Ovary (tissue), 9 donors: Measurements from ENCODE around the gene UQCRHL. TPM values are rescaled to one million over a fixed set of nuclear protein-coding genes. Genes with fewer than 3 reads are reported as not detected.
A peak's percentile ranks its signal among the peaks of the same experiment; 100 is the strongest.
"Not testable (repeated sequence)": the region's sequence is repeated elsewhere in the genome, so short reads cannot be mapped to it uniquely, and the experiment has no call there.

ENCODE experiments used
- DNase-seq, 5 donors: peaks; one replicate each; pipeline ENCODE4 v3.0.0-alpha.2; 2019 to 2020
- H3K27ac ChIP-seq, 2 donors: fragments of 200-600 bp; one replicate each; pipeline versions ENCODE4 v1.5.1 to v1.8.0; 2019 to 2022
- H3K27me3 ChIP-seq: fragments of 200-600 bp; one replicate; pipeline ENCODE4 v1.8.0; 2022
- H3K36me3 ChIP-seq: fragments of 200-600 bp; sonication (generic); one replicate; pipeline ENCODE4 v1.5.1; 2019
- H3K4me1 ChIP-seq: one replicate; pipeline ENCODE4 v1.8.1; 2013; ENCODE audit warnings: mild to moderate bottlenecking, moderate library complexity; ENCODE audit not compliant: insufficient read depth
- H3K4me3 ChIP-seq: fragments of 200-600 bp; sonication (generic); one replicate; pipeline ENCODE4 v1.5.1; 2017
- H3K9me3 ChIP-seq, 2 donors: fragments of 200-600 bp in 1 of 2; sonication (generic) in 1 of 2; one replicate each; pipeline versions ENCODE4 v1.5.1 to v1.8.1; 2013 to 2019; ENCODE audit warnings: mild to moderate bottlenecking in 1 of 2, moderate library complexity in 1 of 2
- EP300 ChIP-seq: sonication (generic); formaldehyde crosslinking; IDR thresholded peaks from one replicate; pipeline ENCODE4 v1.6.1; 2017; ENCODE audit warnings: antibody characterized with exemption
- POLR2A ChIP-seq: fragments of 450-650 bp; IDR thresholded peaks from one replicate; pipeline ENCODE4 v1.6.1; 2017; ENCODE audit warnings: antibody characterized with exemption, mild to moderate bottlenecking, moderate library complexity
- WGBS, 3 donors: extraction: QIAGEN DNeasy Blood & Tissue Kit in 1 of 3; methylation state at CpG; one replicate each; pipeline versions ENCODE4 v1.1.5 to v1.1.7; 2013 to 2017; 5-methylcytosine and 5-hydroxymethylcytosine counted together
- intact Hi-C, 4 donors: fragments of 100-400 bp; cut with DNase I; formaldehyde crosslinking; loops; one replicate each; pipeline versions ENCODE4 v1.11.0 to v1.15.1; 2022 to 2023
- polyA plus RNA-seq, 2 donors: library from polyadenylated mRNA; stranded (reverse); fragments of 200-250 nt in 1 of 2; fragments of 350-450 nt in 1 of 2; fragmentation: Illumina TruSeq in 1 of 2; extraction: RNeasy Lipid Tissue Mini Kit (QIAGEN cat#74804) in 1 of 2; gene quantifications; one replicate each; pipeline ENCODE4 v1.2.3, GENCODE V29; 2013 to 2014
- total RNA-seq, 7 donors: library from RNA; depleted of rRNA in 2 of 7; stranded (reverse); fragments of >200 nt in 2 of 7; fragmentation: NEBNext Ultra II Directional in 3 of 7; extraction: Animal tissue kit (Norgen Biotek cat#: 25700) in 3 of 7; gene quantifications; one replicate each; pipeline versions ENCODE4 v1.1.0 to v1.2.4, GENCODE V29; 2016 to 2023
- TF ChIP-seq, protein P1 (sequence below), 3 donors: fragments of 450-650 bp in 2 of 3; fragments of 200-600 bp in 1 of 3; IDR thresholded peaks; one replicate each; pipeline versions ENCODE4 v1.5.1 to v1.8.0; 2016 to 2022; ENCODE audit warnings: antibody characterized with exemption in 3 of 3, mild to moderate bottlenecking in 1 of 3
- donor health status: DM: no; HTN: no; CAD: no; lungs with moderate emphysema.
- donor health status: DM: no; HTN: no; CAD: no.
- donor health status: Bipolar disorder and iron deficiency.
- donor health status: DM: yes; HTN: yes; CAD: no.
- donor health status: DM: no; HTN: no; CAD: no.
- donor health status: DM: yes; HTN: yes; CAD: no.

UQCRHL gene
- total and polyA plus RNA-seq, 9 donors: 0.65 to 5.6 (median 1.4) TPM

DNA sequence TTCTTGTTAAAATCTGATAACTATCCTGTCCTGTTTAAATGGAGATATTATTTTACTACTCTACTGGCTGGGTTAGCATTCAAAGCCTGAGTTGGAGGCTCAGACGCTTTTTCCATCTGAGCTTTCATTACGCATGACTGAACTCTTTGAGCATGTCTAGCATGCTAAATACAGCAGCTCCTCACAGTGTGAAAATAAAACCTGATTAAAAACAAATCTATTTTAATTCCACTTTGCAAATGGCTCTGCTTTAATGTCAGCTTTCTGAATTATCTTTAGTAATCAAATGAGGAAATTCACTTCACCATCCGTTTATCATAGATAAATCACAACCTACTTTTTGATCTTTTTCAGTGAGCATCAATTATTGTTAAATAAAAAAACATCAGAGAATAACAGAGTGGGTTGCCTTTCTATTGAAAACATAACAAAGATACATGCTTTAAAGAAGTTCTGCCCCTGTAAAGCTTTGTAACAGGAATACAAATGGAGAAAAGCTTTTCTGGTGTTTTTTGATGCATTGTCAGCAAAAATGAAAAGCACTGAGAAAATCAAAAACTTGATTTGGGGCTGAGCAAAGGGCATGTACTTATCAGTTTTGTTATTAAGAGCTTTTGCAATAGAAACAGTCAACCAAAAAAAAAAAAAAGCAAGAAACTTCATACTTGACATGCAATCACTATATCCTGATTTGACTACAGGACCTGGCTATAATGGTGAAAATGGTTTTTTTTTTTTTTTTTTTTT is 36.5 kb upstream of the UQCRHL start:
- TF ChIP-seq POLR2A (no peak), EP300 (no peak)
- TF ChIP-seq, protein P1, sequence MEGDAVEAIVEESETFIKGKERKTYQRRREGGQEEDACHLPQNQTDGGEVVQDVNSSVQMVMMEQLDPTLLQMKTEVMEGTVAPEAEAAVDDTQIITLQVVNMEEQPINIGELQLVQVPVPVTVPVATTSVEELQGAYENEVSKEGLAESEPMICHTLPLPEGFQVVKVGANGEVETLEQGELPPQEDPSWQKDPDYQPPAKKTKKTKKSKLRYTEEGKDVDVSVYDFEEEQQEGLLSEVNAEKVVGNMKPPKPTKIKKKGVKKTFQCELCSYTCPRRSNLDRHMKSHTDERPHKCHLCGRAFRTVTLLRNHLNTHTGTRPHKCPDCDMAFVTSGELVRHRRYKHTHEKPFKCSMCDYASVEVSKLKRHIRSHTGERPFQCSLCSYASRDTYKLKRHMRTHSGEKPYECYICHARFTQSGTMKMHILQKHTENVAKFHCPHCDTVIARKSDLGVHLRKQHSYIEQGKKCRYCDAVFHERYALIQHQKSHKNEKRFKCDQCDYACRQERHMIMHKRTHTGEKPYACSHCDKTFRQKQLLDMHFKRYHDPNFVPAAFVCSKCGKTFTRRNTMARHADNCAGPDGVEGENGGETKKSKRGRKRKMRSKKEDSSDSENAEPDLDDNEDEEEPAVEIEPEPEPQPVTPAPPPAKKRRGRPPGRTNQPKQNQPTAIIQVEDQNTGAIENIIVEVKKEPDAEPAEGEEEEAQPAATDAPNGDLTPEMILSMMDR (IDR thresholded peaks at IDR 0.05): no peak
- H3K36me3 ChIP-seq: no peaks in the 10 kb centered on the region
- H3K4me3 ChIP-seq: no peak overlapping the region
- no peaks in the 10 kb centered on the region for H3K9me3 ChIP-seq
- H3K27me3 ChIP-seq: no peaks in the 10 kb centered on the region
- DNase-seq: no peak
- no peaks in the 10 kb centered on the region for H3K4me1 ChIP-seq
- intact Hi-C loops: loop anchor here in 1 of 4 donors (10.0 kb wide), 1 partner anchor 101 kb away; no protein-coding TSS in a partner anchor
- 36 to 49% (median 43%) methylated on average over 3 of the region's 3 CpGs for WGBS, 3 donors
- H3K27ac ChIP-seq: peak overlapping the region in 1 of 2 donors; percentile 14

DNA sequence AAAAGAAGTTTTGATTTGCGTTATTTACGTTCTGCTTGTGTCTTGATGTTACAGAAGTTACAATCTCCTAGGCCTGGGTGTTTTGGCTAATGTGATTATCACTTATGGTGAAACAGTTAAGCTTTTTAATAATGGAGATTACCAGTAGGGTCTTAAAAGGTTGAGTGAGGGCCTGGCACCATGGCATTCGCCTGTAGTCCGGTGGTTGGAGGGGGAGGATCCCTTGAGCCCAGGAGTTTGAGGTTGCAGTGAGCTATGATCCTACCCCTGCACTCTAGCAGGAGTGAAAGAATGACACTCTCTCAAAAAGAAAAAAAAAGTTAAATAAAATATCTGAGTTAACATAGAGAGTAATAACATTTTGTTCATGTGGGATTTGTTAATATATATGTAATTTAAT is 31.3 kb upstream of the UQCRHL start:
- no peak overlapping the region for H3K27ac ChIP-seq
- H3K4me3 ChIP-seq: no peak overlapping the region
- H3K36me3 ChIP-seq: no peaks in the 10 kb centered on the region
- 81 to 84% (median 81%) methylated on average over 4 of the region's 4 CpGs for WGBS, 3 donors
- DNase-seq: no peak
- no peaks in the 10 kb centered on the region for H3K4me1 ChIP-seq
- TF ChIP-seq, protein P1 (IDR thresholded peaks at IDR 0.05): no peak
- TF ChIP-seq EP300 (no peak), POLR2A (no peak)
- intact Hi-C loops: no loop called here
- no peaks in the 10 kb centered on the region for H3K9me3 ChIP-seq
- H3K27me3 ChIP-seq: no peaks in the 10 kb centered on the region

DNA sequence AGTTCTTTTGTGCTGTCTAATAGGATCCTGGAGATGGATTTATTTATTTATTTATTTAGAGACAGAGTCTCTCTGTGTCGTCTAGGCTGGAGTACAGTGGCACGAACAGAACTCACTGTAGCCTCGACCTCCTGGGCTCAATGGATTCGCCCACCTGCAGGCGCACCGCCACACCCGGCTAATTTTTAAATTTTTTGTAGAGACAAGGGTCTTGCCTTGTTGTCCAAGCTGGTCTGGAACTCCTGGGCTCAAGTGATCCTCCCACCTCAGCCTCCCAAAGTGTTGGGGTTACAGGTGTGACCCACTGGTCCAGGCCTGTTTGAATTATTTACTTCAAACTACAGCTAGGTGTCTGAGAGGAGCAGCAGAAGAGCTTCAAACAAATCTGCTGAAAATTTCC is 30.5 kb upstream of the UQCRHL start:
- TF ChIP-seq, protein P1 (IDR thresholded peaks at IDR 0.05): no peak
- TF ChIP-seq POLR2A: no peak
- no peak for TF ChIP-seq EP300
- DNase-seq: peak in 2 of 5 donors; percentile 7 to 35
- Histone ChIP-seq H3K4me1 (no peaks in the 10 kb centered on the region), H3K9me3 (no peaks in the 10 kb centered on the region), H3K36me3 (no peaks in the 10 kb centered on the region), H3K27ac (no peak overlapping the region), H3K4me3 (no peak overlapping the region), H3K27me3 (no peaks in the 10 kb centered on the region)
- intact Hi-C loops: no loop called here
- WGBS, 3 donors: 90 to 93% (median 92%) methylated on average over 7 of the region's 7 CpGs

GRCh38 chr1:15836772-15837669 is 29.6 kb upstream of the UQCRHL start:
- TF ChIP-seq POLR2A (no peak), EP300 (no peak)
- TF ChIP-seq, protein P1 (IDR thresholded peaks at IDR 0.05): no peak
- no peaks in the 10 kb centered on the region for H3K36me3 ChIP-seq
- no peaks in the 10 kb centered on the region for H3K4me1 ChIP-seq
- peak; percentile 28 to 67 (median 57) for DNase-seq
- WGBS, 3 donors: 68 to 73% (median 69%) methylated on average over 62 of the region's 62 CpGs
- H3K27me3 ChIP-seq: no peaks in the 10 kb centered on the region
- intact Hi-C loops: no loop called here
- no peak overlapping the region for H3K4me3 ChIP-seq
- peak overlapping the region in 1 of 2 donors; percentile 99 for H3K27ac ChIP-seq
- no peaks in the 10 kb centered on the region for H3K9me3 ChIP-seq

- H3K27me3 ChIP-seq, H3K36me3 ChIP-seq, H3K4me1 ChIP-seq, intact Hi-C loops, H3K9me3 ChIP-seq: not testable (repeated sequence)
- peak overlapping the region; percentile 53 for H3K4me3 ChIP-seq
- H3K27ac ChIP-seq: peak overlapping the region; percentile 23 to 99
- WGBS, 3 donors: 75 to 85% (median 80%) methylated on average over 14 of the region's 14 CpGs
- peak in 4 of 5 donors; percentile 49 to 58 (median 54) for DNase-seq
These were observed 29.0 kb upstream of the UQCRHL start for GRCh38 chr1:15836511-15836771.
